Islet precursor cell (in vitro differentiated cells): ENCODE results near the gene SLC12A5.
A peak's percentile ranks its signal among the peaks of the same experiment; 100 is the strongest.

ENCODE experiments used
- DNase-seq: peaks from one replicate; pipeline ENCODE4 v3.0.0-alpha.2; 2018

SLC12A5 gene

GRCh38 chr20:46006964-46007363, 22.1 kb upstream of the SLC12A5 start:
- DNase-seq = no peak

DNA sequence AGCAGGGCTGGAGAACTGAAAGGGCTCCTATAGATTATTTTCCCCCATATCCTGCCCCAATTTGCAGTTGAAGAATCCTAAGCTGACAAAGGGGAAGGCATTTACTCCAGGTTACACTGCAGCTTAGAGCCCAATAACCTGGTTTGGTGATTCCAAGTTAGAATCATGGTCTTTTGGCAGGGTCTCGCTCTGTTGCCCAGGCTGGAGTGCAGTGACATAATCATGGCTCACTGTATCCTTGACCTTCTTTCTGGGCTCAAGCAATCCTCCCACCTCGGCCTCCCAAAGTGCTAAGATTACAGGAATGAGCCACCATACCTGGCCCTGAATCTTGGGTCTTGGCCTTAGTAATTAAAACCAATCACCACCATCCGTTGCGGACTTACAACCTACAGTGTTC, 21.3 kb upstream of the SLC12A5 start:
- DNase-seq = no peak

DNA sequence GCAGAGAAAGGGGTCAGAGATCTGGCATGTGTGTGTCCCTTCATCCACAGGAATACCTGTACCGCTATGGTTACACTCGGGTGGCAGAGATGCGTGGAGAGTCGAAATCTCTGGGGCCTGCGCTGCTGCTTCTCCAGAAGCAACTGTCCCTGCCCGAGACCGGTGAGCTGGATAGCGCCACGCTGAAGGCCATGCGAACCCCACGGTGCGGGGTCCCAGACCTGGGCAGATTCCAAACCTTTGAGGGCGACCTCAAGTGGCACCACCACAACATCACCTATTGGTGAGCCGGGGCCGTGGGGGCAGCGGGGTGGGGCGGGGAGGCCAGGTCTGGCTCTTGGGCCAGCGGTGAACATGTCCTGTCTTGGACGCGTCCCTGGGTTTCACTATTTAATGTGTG, 19.2 kb upstream of the SLC12A5 start:
- no peak for DNase-seq

GRCh38 chr20:46010491-46011391, 18.3 kb upstream of the SLC12A5 start:
- DNase-seq = no peak

DNA sequence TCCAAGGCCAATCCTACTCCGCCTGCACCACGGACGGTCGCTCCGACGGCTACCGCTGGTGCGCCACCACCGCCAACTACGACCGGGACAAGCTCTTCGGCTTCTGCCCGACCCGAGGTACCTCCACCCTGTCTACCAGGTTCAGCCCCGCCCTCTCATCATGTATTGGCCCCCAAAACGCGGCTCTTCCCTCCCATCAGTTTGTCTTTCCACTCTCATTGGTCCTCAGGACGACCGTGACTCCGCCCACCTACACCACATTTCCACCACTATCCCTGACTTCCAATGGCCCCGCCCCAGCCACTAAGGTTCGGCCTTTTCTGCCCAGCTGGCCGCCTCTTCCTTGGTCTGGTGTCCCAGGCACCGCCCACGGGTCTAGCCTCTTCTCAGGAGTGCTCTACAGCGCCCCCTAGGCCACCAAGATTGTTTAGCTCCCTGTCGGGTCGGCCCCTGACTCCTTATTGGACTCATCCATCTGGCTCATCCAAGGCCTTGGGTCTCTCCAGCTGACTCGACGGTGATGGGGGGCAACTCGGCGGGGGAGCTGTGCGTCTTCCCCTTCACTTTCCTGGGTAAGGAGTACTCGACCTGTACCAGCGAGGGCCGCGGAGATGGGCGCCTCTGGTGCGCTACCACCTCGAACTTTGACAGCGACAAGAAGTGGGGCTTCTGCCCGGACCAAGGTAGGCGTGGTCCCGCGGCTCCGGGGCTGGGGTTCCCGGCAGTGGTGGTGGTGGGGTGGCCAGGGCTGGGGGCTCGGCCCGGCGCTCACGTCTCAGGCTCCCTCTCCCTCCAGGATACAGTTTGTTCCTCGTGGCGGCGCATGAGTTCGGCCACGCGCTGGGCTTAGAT, 17.2 kb upstream of the SLC12A5 start:
- peak; percentile 76 for DNase-seq

- DNase-seq = no peak
Observed at GRCh38 chr20:46012921-46013320, 16.1 kb upstream of the SLC12A5 start.

- no peak for DNase-seq
Observed at GRCh38 chr20:46013322-46013828, 15.6 kb upstream of the SLC12A5 start.

GRCh38 chr20:46013829-46014516, 15.0 kb upstream of the SLC12A5 start:
- peak; percentile 90 for DNase-seq

DNA sequence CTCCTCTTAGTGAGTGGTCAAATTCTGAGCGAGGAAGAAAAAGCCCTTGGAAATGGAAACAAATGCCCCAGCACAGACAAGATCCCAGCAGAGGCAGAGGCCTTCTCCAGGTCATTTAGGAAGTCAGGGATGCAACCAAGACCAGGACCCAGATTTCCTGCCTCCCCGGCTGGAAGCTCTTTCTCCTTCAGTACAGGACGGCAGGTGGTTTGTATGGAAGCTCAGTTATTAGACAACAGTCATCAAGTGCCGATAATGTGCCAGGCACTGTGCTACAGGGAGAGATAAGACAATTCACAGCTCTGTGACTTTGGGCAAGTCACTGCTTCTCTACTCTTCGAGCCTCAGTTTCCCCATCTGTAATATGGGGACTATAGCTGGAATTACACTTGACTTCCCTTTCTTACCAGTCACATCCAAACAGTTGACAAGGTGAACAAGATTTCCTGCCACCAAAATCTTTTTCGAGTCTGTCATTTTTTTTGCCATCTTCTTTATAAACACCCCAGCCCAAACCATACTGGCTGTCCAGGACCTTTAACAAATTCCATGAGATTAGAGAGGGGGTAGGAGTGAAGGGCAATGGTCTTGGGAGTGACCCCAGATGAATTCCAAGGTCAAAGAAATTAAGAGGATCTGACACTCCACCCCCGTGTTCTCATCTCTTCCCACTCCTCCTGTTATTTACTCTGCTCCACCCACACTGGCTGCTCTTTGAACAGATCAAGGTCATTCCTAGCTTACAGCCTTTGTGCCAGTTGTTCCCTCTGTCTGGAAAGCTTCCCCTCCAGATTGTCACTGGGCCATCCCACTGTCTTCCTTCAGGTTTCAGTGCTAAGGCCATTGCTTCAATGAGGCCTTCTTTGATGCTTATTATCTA, 14.3 kb upstream of the SLC12A5 start:
- DNase-seq = no peak

DNA sequence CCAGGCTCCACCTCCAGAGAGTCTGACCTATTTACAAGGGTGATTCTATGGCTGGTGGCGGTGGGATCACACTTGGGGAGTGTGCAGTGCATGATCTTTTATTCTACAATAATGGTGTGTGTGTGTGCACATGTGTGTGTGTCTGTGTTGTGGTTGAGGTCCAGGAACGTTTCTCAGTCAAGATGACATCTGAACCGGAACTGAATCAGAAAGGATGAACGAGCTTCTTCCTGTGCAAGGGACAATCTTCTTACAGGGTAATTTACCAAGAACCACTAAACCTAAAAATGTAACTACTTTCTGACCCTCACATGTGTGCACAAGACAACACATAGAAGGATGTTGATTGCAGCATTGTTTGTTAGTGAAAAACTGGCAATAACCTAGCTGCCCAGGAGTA, 11.7 kb upstream of the SLC12A5 start:
- DNase-seq = no peak

- DNase-seq = no peak
Observed at GRCh38 chr20:46018112-46018511, 10.9 kb upstream of the SLC12A5 start.

GRCh38 chr20:46018611-46019010, 10.4 kb upstream of the SLC12A5 start:
- no peak for DNase-seq

DNA sequence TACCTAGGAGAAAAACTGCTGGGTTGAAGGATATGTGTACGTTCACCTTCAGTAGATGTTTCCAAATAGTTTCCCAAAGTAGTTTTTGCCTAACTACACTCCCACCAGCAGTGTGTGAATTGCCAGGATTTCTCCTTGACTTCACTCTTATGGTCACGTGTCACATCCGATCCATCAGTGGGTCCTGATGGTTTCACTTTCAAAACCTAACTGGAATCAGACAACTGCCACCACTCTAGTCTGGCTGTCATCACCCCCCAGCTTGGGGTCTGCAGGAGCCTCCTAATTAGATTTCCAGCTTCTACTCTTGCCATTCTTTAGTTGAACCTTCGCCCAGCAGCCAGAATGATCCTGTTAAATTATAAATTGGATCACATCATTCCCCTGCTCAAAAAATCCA, 8.5 kb upstream of the SLC12A5 start:
- DNase-seq = no peak

DNA sequence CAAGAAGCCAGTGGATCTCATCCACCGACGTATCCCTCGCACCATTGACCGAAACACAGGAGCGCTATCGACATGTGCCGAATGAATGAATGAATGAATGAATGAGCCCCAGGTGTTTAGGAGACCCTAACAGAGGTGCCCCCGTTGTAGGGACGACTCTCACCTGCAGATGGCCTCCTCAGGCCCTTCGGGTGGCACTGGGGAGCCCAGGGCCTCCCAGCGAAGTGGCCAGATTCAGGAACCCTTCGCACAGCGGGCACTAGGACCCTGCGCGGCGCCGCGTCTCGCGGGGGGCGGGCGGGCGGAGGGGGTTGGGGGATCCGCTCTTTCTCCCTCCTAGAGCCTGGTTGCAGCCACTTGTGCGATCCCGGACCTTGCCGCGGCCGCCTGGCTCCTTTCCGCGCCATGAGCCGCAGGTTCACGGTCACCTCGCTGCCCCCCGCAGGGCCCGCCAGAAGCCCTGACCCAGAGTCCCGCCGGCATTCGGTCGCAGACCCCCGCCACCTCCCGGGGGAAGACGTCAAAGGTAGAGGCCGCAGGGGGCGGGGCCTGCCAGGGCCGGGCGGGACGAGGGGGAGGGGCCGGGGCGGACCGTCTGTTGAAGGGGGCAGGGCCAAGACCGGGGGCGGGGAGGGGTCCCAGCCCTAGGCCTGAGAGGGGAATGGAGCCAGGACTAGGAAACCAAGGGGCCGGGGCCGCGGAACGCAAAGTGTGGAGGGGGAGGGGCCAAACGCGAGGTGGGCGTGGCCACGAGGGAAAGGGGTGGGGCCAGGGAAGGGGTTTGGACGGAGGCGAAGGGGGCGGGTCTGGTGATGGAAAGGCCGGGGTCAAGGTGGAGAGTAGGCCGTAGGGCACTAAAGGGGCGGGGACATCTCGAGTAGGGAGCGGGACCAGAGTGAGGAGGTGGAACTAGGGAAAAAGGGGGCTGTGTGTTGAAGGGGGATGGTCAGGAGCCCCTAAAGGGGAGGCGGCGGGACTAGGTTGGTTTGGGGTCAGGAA, 7.4 kb upstream of the SLC12A5 start:
- DNase-seq = peak; percentile 99

DNA sequence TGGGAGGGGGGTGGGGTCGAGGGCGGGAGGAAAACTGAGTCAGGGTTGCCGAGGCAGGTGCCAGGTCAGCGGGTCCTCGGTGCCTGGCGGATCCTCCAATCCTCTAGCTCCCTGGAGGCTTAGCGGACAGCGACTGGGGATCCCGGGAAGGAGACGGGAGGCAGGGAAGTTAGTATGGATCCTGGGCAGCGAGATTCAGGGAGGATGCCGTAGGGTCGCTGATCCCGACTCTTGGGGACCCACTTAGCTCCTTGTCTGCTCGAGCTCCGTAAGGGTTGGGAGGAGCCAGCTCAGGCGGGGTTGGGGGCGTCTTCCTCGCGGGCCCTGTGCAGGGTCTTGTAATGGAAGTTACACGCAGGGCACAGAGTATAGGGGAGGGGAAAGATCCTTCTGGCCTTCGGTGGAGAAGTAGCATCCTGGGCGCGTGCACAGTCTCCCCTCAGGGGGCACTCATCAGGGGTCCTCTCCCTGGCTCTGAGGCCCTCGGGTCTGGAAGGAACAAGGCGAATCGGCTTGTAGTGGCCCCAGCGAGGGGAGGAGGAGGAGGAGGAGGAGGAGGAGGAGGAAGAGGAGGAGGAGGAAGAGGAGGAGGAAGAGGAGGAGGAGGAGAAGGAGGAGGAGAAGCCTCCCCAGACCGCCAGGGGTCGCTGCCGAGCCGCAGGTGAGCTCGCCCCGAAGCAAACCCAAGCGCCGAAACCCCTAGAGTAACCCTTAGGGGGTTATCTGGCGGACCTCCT, 6.4 kb upstream of the SLC12A5 start:
- DNase-seq = peak; percentile 72

GRCh38 chr20:46023148-46023484, 5.9 kb upstream of the SLC12A5 start:
- DNase-seq = no peak

DNA sequence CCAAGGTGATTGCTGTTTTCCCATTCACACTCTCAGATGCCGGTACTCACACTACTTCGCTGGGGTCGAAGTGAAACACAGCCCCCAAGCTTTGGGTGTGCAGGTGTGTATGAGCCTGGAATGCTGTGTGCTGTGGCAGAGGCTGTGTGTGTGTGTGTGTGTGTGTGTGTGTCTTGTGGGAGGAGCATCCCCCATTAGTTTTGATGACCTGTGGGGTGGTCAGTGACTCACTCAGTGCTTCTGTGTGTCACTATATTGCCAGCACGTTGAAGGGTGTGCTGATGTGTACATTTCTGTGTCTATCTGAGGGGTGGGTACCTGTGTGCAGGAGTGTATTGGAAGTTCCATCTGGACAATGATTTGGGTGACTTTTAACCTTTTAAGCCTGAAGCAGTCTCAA, 5.0 kb upstream of the SLC12A5 start:
- no peak for DNase-seq

DNA sequence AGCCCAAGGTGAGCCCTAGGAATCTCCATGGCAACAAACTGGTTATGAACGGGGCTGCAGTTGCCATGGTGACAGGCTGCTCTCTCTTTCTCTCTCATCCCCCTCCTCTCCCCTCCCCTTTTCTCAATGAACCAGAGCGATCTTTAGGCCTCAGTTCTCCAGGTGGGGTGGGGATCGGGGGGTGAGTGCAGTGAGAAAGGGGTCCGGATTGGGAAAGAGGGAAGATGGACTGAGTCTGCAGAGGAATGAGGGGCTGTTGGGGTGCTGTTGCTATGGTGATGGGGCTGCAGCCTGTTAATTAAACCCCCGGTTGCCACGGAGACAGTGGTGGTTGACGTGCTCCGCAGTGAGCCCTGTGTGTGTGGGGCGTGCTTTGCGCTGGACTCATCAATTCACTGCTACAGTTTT, 3.6 kb upstream of the SLC12A5 start:
- no peak for DNase-seq

GRCh38 chr20:46027245-46027853, 1.7 kb upstream of the SLC12A5 start:
- no peak for DNase-seq

GRCh38 chr20:46028110-46028509, 905 bp upstream of the SLC12A5 start:
- no peak for DNase-seq
